Hepatocyte (in vitro differentiated cells): ENCODE data around the gene DYNLL1. TPM values are rescaled to one million over a fixed set of nuclear protein-coding genes. Genes with fewer than 3 reads are reported as not detected.

Source experiments
- DNase-seq: peaks from one replicate; pipeline ENCODE4 v3.0.0-alpha.2; 2016; ENCODE audit warnings: low spot score
- H2AFZ ChIP-seq: fragments of 200-600 bp; sonication (generic); 2 replicates; pipeline ENCODE4 v1.6.0; 2016; ENCODE audit warnings: antibody characterized with exemption, mild to moderate bottlenecking
- H3K27ac ChIP-seq: fragments of 200-600 bp; sonication (generic); 2 replicates; pipeline ENCODE4 v1.5.1; 2016; ENCODE audit warnings: mild to moderate bottlenecking
- H3K27me3 ChIP-seq: fragments of 200-600 bp; sonication (generic); 2 replicates; pipeline ENCODE4 v1.6.1; 2016
- H3K36me3 ChIP-seq: fragments of 200-600 bp; sonication (generic); replicated peaks from 2 replicates; pipeline ENCODE4 v1.5.1; 2016; ENCODE audit warnings: low read depth; ENCODE audit not compliant: insufficient read depth
- H3K4me1 ChIP-seq: fragments of 200-600 bp; sonication (generic); 2 replicates; pipeline ENCODE4 v1.5.1; 2016; ENCODE audit warnings: mild to moderate bottlenecking, moderate library complexity; ENCODE audit not compliant: insufficient read depth
- H3K4me2 ChIP-seq: fragments of 200-600 bp; sonication (generic); 2 replicates; pipeline ENCODE4 v1.6.0; 2016
- H3K4me3 ChIP-seq: fragments of 200-600 bp; sonication (generic); 2 replicates; pipeline ENCODE4 v1.5.1; 2016; ENCODE audit warnings: mild to moderate bottlenecking
- H3K79me2 ChIP-seq: fragments of 200-600 bp; sonication (generic); 2 replicates; pipeline ENCODE4 v1.6.0; 2017; ENCODE audit warnings: mild to moderate bottlenecking
- H3K9me2 ChIP-seq: fragments of 200-600 bp; sonication (generic); replicated peaks from 2 replicates; pipeline ENCODE4 v1.6.0; 2017; ENCODE audit warnings: mild to moderate bottlenecking; ENCODE audit not compliant: insufficient read depth
- H3K9me3 ChIP-seq: fragments of 200-600 bp; sonication (generic); 2 replicates; pipeline ENCODE4 v1.5.1; 2016; ENCODE audit warnings: low read depth, mild to moderate bottlenecking
- H4K20me1 ChIP-seq: fragments of 200-600 bp; sonication (generic); 2 replicates; pipeline ENCODE4 v1.6.0; 2016; ENCODE audit warnings: mild to moderate bottlenecking; ENCODE audit not compliant: insufficient read depth, poor library complexity, severe bottlenecking
- CTCF ChIP-seq: fragments of 200-600 bp; sonication (generic); IDR thresholded peaks from 2 replicates; pipeline ENCODE4 v1.5.1; 2016; ENCODE audit warnings: antibody characterized with exemption, mild to moderate bottlenecking; ENCODE audit not compliant: poor library complexity
- EZH2 ChIP-seq: fragments of 200-600 bp; sonication (generic); IDR thresholded peaks from 2 replicates; pipeline ENCODE4 v1.6.1; 2016; ENCODE audit warnings: antibody characterized with exemption, mild to moderate bottlenecking, borderline replicate concordance
- EZH2phosphoT487 ChIP-seq: fragments of 200-600 bp; sonication (generic); IDR thresholded peaks from one replicate; pipeline ENCODE4 v1.6.1; 2018; ENCODE audit warnings: antibody characterized with exemption, mild to moderate bottlenecking, low read depth, moderate library complexity; ENCODE audit not compliant: unreplicated experiment, severe bottlenecking
- WGBS: methylation state at CpG from one replicate; pipeline ENCODE4 v1.1.6; 2016; ENCODE audit warnings: low lambda C conversion rate; ENCODE audit errors: missing lambda C conversion rate; 5-methylcytosine and 5-hydroxymethylcytosine counted together
- polyA plus RNA-seq: library from polyadenylated mRNA; unstranded; fragments of >200 nt; fragmentation: Nextera tagmentation; extraction: Ambion mirVana; gene quantifications from 2 replicates; pipeline ENCODE4 v1.2.1, GENCODE V29; 2016
- total RNA-seq: library from RNA; depleted of rRNA; stranded (reverse); fragments of >200 nt; gene quantifications from 2 replicates; pipeline ENCODE4 v1.2.3, GENCODE V29; 2014

Gene DYNLL1
- total and polyA plus RNA-seq, 2 experiments from 2014 or later, result 383 to 641 TPM

GRCh38 chr12:120453060-120453750 is 42.7 kb upstream of the DYNLL1 start:
- Histone ChIP-seq H3K27ac (peak overlapping the region; percentile 79), H3K4me2 (peak overlapping the region; percentile 57), H3K9me3 (no peaks in the 10 kb centered on the region), H4K20me1 (no peaks in the 10 kb centered on the region), H3K4me1 (peaks cover 10% of the 10 kb centered on the region), H3K4me3 (no peak overlapping the region), H3K36me3 (no peaks in the 10 kb centered on the region), H3K79me2 (peaks cover 44% of the 10 kb centered on the region), H3K9me2 (no peaks in the 10 kb centered on the region), H3K27me3 (no peaks in the 10 kb centered on the region), H2AFZ (no peak overlapping the region)
- 71% methylated on average over 3 of the region's 3 CpGs for WGBS
- no peak for TF ChIP-seq CTCF
- DNase-seq, result peak; percentile 28

- H3K9me2 ChIP-seq, result no peaks in the 10 kb centered on the region
- H3K27ac ChIP-seq, result no peak overlapping the region
- H2AFZ ChIP-seq, result no peak overlapping the region
These were observed 41.9 kb upstream of the DYNLL1 start for GRCh38 chr12:120453977-120454376.

GRCh38 chr12:120455302-120455701 is 40.6 kb upstream of the DYNLL1 start:
- Histone ChIP-seq H3K27me3 (no peaks in the 10 kb centered on the region), H3K9me2 (no peaks in the 10 kb centered on the region), H3K9me3 (no peaks in the 10 kb centered on the region), H3K4me2 (no peak overlapping the region), H2AFZ (no peak overlapping the region), H3K36me3 (no peaks in the 10 kb centered on the region), H3K27ac (no peak overlapping the region), H3K4me3 (no peak overlapping the region), H3K79me2 (peaks cover 24% of the 10 kb centered on the region), H3K4me1 (peaks cover 10% of the 10 kb centered on the region), H4K20me1 (no peaks in the 10 kb centered on the region)
- no peak for DNase-seq
- 99% methylated on average over 7 of the region's 7 CpGs for whole genome bisulfite sequencing
- TF ChIP-seq EZH2phosphoT487, result no peak
- no peak for TF ChIP-seq CTCF
- TF ChIP-seq EZH2, result no peak

More at GRCh38 chr12:120453977-120454376, 41.9 kb upstream of the DYNLL1 start:
- Histone ChIP-seq H4K20me1 (no peaks in the 10 kb centered on the region), H3K4me2 (no peak overlapping the region), H3K36me3 (no peaks in the 10 kb centered on the region), H3K27me3 (no peaks in the 10 kb centered on the region), H3K9me3 (no peaks in the 10 kb centered on the region), H3K4me3 (no peak overlapping the region), H3K4me1 (peaks cover 10% of the 10 kb centered on the region), H3K79me2 (peaks cover 36% of the 10 kb centered on the region)
- TF ChIP-seq EZH2phosphoT487, result no peak
- peak; percentile 38 for TF ChIP-seq CTCF
- no peak for DNase-seq
- WGBS, result 79% methylated on average over 4 of the region's 4 CpGs
